Duodenal mucosa (tissue), 2 donors: ENCODE data around the gene STXBP5L.
"Not testable (repeated sequence)": the region's sequence is repeated elsewhere in the genome, so short reads cannot be mapped to it uniquely, and the experiment has no call there.

Source experiments
- H3K27ac ChIP-seq: one replicate; pipeline ENCODE4 v1.7.0; 2013; ENCODE audit warnings: low read depth, low read length
- H3K27me3 ChIP-seq, 2 donors: one replicate each; pipeline ENCODE4 v1.7.0; 2013; ENCODE audit warnings: low read length in 2 of 2, control low read depth in 1 of 2; ENCODE audit not compliant: insufficient read depth in 2 of 2, control insufficient read depth in 1 of 2
- H3K36me3 ChIP-seq, 2 donors: one replicate each; pipeline ENCODE4 v1.7.0; 2013; ENCODE audit warnings: low read length in 2 of 2, control low read depth in 1 of 2; ENCODE audit not compliant: insufficient read depth in 2 of 2, control insufficient read depth in 1 of 2
- H3K4me1 ChIP-seq, 2 donors: one replicate each; pipeline ENCODE4 v1.7.0; 2013; ENCODE audit warnings: low read length in 2 of 2, control low read depth in 1 of 2; ENCODE audit not compliant: insufficient read depth in 2 of 2, control insufficient read depth in 1 of 2
- H3K4me3 ChIP-seq, 2 donors: one replicate each; pipeline ENCODE4 v1.7.0; 2013; ENCODE audit warnings: low read length in 2 of 2, low read depth in 1 of 2
- H3K9ac ChIP-seq, 2 donors: one replicate each; pipeline ENCODE4 v1.7.0; 2013; ENCODE audit warnings: low read length in 2 of 2, low read depth in 1 of 2
- H3K9me3 ChIP-seq, 2 donors: one replicate each; pipeline ENCODE4 v1.7.0; 2013; ENCODE audit warnings: low read length in 2 of 2, control low read depth in 1 of 2; ENCODE audit not compliant: control insufficient read depth in 1 of 2

The STXBP5L gene

DNA sequence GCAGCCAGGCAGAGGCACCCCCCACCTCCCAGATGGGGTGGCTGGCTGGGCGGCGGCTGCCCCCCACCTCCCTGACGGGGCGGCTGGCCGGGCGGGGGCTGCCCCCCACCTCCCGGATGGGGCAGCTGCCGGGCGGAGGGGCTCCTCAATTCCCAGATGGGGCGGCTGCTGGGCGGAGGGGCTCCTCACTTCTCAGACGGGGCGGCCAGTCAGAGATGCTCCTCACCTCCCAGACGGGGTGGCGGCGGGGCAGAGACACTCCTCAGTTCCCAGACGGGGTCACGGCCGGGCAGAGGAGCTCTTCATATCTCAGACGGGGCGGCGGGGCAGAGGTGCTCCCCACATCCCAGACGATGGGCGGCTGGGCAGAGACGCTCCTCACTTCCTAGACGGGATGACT lies 282.6 kb downstream of the STXBP5L start:
- not testable (repeated sequence) for H3K9me3 ChIP-seq, H3K9ac ChIP-seq, H3K4me3 ChIP-seq, H3K4me1 ChIP-seq, H3K27ac ChIP-seq, H3K27me3 ChIP-seq, H3K36me3 ChIP-seq

DNA sequence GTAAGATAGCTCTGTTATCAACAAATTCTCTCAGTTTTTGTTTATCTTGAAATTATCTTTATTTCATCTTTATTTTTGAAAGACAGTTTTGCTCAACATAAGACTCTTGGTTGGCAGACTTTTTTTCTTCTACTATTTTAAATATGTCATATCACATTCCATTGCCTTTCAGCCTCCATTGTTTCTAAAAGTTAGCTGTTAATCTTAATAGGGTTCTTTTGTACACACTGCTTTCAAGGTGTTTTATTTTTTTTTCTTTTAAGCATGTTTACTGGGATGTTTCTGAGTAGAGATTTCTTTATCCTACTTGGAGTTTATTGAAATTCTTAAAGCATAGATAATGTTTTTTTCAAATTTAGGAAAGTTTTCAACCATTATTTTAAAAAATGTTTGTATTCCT lies 294.6 kb downstream of the STXBP5L start:
- Histone ChIP-seq H3K27me3 (no peaks in the 10 kb centered on the region), H3K27ac (no peak overlapping the region), H3K4me3 (no peak overlapping the region), H3K9ac (no peak overlapping the region), H3K4me1 (no peaks in the 10 kb centered on the region), H3K36me3 (no peaks in the 10 kb centered on the region), H3K9me3 (no peaks in the 10 kb centered on the region)

DNA sequence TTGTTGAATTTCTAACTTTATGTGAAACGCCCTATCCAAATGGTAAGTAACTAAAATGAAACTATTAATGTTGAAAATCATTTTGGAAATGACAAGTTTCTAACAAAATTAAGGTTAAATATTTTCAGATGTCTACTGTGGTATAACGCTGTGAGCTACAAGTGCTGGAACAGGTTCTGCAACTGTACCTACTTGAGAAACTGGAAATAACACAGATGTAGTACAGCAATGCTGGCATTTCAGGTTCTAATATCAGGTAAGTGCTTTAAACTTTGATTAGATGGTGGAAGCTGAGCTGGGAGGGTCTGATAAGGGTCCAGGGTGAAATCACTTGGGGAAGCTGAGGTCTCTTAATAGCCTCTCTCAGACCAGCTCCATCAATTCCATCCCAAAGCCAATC lies 315.1 kb downstream of the STXBP5L start:
- H3K36me3 ChIP-seq: no peaks in the 10 kb centered on the region
- H3K27me3 ChIP-seq: no peaks in the 10 kb centered on the region

DNA sequence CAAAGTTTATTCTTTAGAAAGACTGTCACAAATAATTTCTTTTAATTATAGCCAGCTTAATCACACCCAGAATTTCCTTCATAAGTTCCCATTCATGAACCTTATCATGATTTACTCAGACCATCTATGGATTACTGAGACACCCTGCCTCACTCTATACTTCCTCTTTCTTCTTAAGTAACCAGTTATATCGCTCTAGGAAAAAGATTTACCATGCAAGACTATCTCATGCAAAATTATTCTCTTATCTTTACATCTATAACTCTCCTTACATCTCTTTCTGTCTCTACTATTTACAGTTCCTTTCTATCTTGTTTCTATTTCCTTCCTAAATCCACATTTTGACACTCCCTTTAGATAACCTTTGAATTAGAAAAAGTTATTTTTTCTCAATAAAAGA lies 321.0 kb downstream of the STXBP5L start:
- H3K36me3 ChIP-seq: no peaks in the 10 kb centered on the region

More for the DNA sequence above, 315.1 kb downstream of the STXBP5L start:
- H3K27ac ChIP-seq: no peak overlapping the region
- H3K4me3 ChIP-seq: no peak overlapping the region
- no peaks in the 10 kb centered on the region for H3K9me3 ChIP-seq
- H3K4me1 ChIP-seq: no peaks in the 10 kb centered on the region
- no peak overlapping the region for H3K9ac ChIP-seq

DNA sequence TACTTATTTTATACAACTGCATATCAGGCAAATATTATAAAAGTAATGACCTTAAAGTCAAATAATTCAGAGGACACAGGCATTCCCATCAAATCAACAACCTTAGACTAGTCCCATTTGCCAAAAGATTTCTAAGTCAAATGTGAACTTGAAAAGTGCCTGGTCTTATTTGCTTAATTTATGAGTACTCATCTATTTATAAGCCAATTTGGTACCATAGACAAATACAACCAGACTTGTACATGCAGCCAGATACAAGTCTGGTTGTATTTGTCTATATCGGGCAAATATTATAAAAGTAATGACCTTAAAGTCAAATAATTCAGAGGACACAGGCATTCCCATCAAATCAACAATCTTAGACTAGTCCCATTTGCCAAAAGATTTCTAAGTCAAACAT lies 322.2 kb downstream of the STXBP5L start:
- not testable (repeated sequence) for H3K4me1 ChIP-seq, H3K27ac ChIP-seq, H3K36me3 ChIP-seq, H3K27me3 ChIP-seq, H3K4me3 ChIP-seq, H3K9me3 ChIP-seq, H3K9ac ChIP-seq

More for the DNA sequence above, 321.0 kb downstream of the STXBP5L start:
- Histone ChIP-seq H3K4me1 (no peaks in the 10 kb centered on the region), H3K9me3 (no peaks in the 10 kb centered on the region), H3K4me3 (no peak overlapping the region), H3K27ac (no peak overlapping the region), H3K9ac (no peak overlapping the region), H3K27me3 (no peaks in the 10 kb centered on the region)

DNA sequence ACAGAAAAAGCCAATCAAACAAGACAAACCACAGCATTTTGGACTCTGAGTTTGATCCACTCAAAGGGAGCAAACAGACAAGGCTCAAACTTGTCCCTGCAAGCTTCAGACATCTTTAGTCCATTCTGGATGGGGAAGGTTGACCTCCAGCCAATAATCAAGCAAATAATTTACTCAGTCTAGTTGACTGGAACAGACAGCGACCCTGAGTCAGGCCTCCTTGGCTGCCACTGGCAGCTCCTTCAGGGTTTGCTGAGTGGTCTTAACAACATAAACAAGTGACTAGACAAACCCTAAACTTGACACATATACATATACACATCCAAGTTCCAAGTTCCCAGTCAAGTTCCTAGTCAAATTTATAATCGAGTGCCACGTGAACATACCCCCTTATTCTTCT lies 323.9 kb downstream of the STXBP5L start:
- Histone ChIP-seq H3K4me3 (no peak overlapping the region), H3K9ac (no peak overlapping the region), H3K27ac (no peak overlapping the region), H3K4me1 (no peaks in the 10 kb centered on the region), H3K27me3 (no peaks in the 10 kb centered on the region), H3K36me3 (no peaks in the 10 kb centered on the region), H3K9me3 (no peaks in the 10 kb centered on the region)

DNA sequence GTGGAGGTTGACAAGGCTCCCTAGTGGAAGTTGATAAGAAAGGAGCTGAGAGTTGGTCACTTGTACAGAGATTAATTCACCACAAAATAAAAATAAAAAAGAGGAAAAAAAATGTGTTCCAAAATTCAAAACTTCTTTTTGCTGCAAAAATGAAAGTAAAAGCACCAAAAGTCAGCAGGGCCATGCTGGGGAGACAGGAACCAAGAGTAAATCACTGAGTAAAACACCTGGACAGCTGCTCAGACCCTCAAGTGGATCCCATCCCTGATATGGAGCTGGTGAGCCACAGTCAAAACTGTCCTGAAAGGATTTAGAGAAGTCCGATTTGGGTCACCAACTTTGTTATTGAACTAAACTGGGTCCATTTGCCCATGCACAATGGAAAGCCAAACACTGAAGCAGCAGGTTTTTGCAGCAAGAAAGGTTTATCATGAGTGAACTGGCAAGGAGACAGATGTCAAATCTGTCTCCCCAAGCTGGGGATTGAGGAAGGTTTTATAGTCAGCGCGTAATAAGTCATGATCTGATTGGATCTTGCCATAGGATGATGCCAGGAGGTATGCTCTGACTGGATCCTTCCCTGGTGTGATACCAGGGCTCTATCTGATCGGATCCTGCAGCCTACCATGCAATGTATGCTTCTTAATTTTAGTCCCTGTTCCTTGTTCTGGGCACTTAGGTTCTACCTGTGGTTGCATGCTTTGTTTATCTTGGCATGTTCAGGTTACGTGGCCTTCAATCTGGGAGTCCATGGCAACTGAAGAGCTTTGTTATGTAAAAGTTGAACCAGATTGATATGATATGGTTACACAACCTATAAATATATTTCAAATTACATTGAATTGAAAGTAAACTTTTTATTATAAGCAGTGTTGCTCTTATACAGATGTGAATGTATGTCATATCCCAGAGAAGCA lies 324.6 kb downstream of the STXBP5L start:
- Histone ChIP-seq H3K27me3 (no peaks in the 10 kb centered on the region), H3K9me3 (no peaks in the 10 kb centered on the region), H3K4me3 (no peak overlapping the region), H3K9ac (no peak overlapping the region), H3K27ac (no peak overlapping the region), H3K36me3 (no peaks in the 10 kb centered on the region), H3K4me1 (no peaks in the 10 kb centered on the region)

DNA sequence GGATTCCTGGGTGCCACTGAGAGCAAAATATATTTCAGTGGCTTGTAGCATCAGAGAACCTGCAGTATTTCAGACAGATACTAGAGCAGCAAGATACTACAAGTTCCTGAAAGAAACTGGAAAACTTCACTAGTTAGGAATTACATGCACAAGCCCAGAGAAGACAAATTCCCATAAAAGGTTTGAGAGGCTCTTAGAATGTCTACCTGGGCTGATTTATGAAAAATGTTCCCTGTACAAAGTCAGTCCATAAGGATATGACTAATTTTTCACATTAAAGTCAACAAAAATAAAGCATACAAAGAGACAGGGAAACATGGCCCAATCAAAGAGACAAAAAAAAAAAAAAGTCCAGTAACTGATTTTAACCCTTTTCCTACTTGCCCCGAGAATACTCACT lies 335.2 kb downstream of the STXBP5L start:
- H3K4me3 ChIP-seq: no peak overlapping the region
- no peaks in the 10 kb centered on the region for H3K27me3 ChIP-seq
- H3K9me3 ChIP-seq: no peaks in the 10 kb centered on the region
- no peaks in the 10 kb centered on the region for H3K36me3 ChIP-seq
- H3K9ac ChIP-seq: no peak overlapping the region
- H3K27ac ChIP-seq: no peak overlapping the region
- no peaks in the 10 kb centered on the region for H3K4me1 ChIP-seq

DNA sequence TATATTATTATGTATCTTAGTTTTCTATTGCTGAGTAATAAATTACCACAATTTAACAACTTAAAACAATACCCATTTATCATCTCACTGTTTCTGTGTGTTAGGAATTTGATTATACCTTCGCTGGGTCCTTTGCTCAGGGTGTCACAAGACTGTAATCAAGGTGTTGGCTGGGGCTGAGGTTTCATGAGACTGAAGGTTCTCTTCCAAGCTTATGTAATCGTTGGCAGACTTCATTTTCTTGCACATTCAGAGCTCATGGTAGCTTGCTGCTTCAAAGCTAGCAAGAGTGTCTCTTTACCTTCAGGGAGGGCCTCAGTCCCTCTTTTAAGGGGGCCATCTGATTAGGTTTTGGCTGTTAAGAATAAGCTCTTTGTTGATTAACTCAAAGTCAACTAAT lies 344.7 kb downstream of the STXBP5L start:
- H3K4me1 ChIP-seq: no peaks in the 10 kb centered on the region
- H3K9ac ChIP-seq: no peak overlapping the region
- no peak overlapping the region for H3K27ac ChIP-seq
- H3K36me3 ChIP-seq: no peaks in the 10 kb centered on the region
- no peak overlapping the region for H3K4me3 ChIP-seq
- no peaks in the 10 kb centered on the region for H3K27me3 ChIP-seq
- no peaks in the 10 kb centered on the region for H3K9me3 ChIP-seq

DNA sequence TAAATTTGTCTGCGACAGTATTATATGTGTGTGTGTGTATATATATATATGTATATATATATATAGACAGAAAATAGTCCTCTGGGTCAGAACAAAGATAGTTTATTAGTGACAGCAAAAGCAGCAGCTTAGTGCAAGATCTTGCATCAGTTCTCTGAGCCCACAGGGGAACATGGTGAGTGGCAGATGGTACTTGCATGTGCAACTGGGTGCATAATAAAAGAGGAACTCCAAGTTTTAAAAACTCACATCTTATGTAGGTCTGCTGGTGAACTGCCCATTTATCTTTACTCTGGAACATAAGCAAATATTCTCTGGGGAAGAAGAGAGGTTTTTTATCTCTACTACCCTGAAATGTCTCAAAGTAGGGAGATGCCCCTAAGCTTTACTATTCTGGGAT lies 361.4 kb downstream of the STXBP5L start:
- no peaks in the 10 kb centered on the region for H3K9me3 ChIP-seq
- H3K27ac ChIP-seq: no peak overlapping the region
- H3K27me3 ChIP-seq: no peaks in the 10 kb centered on the region
- H3K4me3 ChIP-seq: no peak overlapping the region
- no peaks in the 10 kb centered on the region for H3K4me1 ChIP-seq
- no peak overlapping the region for H3K9ac ChIP-seq
- no peaks in the 10 kb centered on the region for H3K36me3 ChIP-seq
